ENCODE data around the gene FAM110A.
"Not testable (repeated sequence)": the region's sequence is repeated elsewhere in the genome, so short reads cannot be mapped to it uniquely, and the experiment has no call there.

Gene FAM110A

GRCh38 chr20:824490-824889, 9.0 kb upstream of the FAM110A start:
- DNase-seq, result no peak

GRCh38 chr20:824916-825315, 8.6 kb upstream of the FAM110A start:
- no peak for DNase-seq

GRCh38 chr20:825710-826421, 7.6 kb upstream of the FAM110A start:
- no peak for DNase-seq

- DNase-seq, result no peak
Measured at GRCh38 chr20:826695-827323, 6.7 kb upstream of the FAM110A start.

GRCh38 chr20:827981-828380, 5.5 kb upstream of the FAM110A start:
- DNase-seq, result not testable (repeated sequence)

- DNase-seq, result peak; percentile 47
Measured at GRCh38 chr20:828987-829386, 4.5 kb upstream of the FAM110A start.

GRCh38 chr20:829551-829950, 4.0 kb upstream of the FAM110A start:
- DNase-seq, result no peak

GRCh38 chr20:830011-830521, 3.4 kb upstream of the FAM110A start:
- no peak for DNase-seq

GRCh38 chr20:831251-831650, 2.3 kb upstream of the FAM110A start:
- DNase-seq, result no peak

- DNase-seq, result no peak
Measured at GRCh38 chr20:831956-832355, 1.6 kb upstream of the FAM110A start.

- DNase-seq, result no peak
Measured at GRCh38 chr20:833121-833449, 430 bp upstream of the FAM110A start.

- no peak for DNase-seq
Measured at GRCh38 chr20:834151-834746, 734 bp downstream of the FAM110A start.

- DNase-seq, result no peak
Measured at GRCh38 chr20:835608-836045, 2.1 kb downstream of the FAM110A start.

- peak; percentile 58 for DNase-seq
Measured at GRCh38 chr20:836190-836589, 2.7 kb downstream of the FAM110A start.

- no peak for DNase-seq
Measured at GRCh38 chr20:839015-839414, 5.5 kb downstream of the FAM110A start.

- DNase-seq, result no peak
Measured at GRCh38 chr20:839626-840025, 6.1 kb downstream of the FAM110A start.

GRCh38 chr20:840503-840857, 7.0 kb downstream of the FAM110A start:
- no peak for DNase-seq

- DNase-seq, result no peak
Measured at GRCh38 chr20:840858-841567, 7.5 kb downstream of the FAM110A start.

GRCh38 chr20:841568-842546, 8.3 kb downstream of the FAM110A start:
- no peak for DNase-seq

GRCh38 chr20:842547-842940, 9.0 kb downstream of the FAM110A start:
- no peak for DNase-seq

GRCh38 chr20:843912-844311, 10.4 kb downstream of the FAM110A start:
- DNase-seq, result no peak

GRCh38 chr20:844473-845225, 11.1 kb downstream of the FAM110A start:
- peak; percentile 92 for DNase-seq
